NCI-H524 treated with DMSO at 0.1 percent for 48 hours (cell line): Measurements from ENCODE around the gene E2F2.

Experiments
- DNase-seq: peaks from one replicate; lab custom pipeline; 2025; lab: John Stamatoyannopoulos, UW

The E2F2 gene

DNA sequence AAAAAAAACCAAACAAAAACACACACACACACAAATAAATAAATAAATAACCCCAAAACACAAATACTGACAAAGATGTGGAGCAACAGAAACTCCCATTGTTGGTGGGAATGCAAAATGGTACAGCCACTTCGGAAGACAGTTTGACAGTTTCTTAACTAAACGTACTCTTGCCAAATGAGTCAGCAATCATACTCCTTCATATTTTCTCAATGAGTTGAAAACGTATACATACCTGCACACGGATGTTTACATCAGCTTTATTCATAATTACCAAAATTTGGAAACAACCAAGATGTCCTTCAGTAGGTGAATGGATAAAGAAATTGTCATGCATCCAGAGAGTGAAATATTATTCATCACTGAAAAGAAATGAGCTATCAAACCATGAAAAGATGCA, 70.5 kb downstream of the E2F2 start:
- DNase-seq: no peak

DNA sequence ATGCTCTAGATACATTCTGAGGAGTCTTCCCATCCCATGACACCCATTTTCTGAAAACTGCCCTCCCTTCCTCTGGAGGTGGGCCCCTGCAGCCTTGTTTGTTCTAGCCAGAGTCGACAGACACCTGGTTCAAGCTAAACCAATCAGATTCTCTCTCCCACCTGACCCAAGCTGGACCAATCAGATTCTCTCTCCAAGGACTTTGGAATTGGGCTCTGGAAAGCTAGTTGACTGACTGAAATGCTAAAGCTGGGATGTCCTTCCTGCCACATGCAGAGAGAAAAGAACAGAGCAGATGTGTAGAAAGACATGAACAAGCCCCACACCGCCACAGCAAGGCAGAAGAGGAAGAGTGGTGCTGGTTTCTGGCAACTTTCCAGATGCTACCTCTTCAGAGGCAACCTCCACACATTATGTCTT, 71.7 kb downstream of the E2F2 start:
- no peak for DNase-seq
